ENCODE data around the gene CMTM5.

Gene CMTM5, protein sequence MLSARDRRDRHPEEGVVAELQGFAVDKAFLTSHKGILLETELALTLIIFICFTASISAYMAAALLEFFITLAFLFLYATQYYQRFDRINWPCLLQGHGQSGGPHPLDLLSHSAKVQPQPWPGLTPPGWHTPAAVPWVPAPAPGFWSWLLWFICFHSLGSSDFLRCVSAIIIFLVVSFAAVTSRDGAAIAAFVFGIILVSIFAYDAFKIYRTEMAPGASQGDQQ

DNA sequence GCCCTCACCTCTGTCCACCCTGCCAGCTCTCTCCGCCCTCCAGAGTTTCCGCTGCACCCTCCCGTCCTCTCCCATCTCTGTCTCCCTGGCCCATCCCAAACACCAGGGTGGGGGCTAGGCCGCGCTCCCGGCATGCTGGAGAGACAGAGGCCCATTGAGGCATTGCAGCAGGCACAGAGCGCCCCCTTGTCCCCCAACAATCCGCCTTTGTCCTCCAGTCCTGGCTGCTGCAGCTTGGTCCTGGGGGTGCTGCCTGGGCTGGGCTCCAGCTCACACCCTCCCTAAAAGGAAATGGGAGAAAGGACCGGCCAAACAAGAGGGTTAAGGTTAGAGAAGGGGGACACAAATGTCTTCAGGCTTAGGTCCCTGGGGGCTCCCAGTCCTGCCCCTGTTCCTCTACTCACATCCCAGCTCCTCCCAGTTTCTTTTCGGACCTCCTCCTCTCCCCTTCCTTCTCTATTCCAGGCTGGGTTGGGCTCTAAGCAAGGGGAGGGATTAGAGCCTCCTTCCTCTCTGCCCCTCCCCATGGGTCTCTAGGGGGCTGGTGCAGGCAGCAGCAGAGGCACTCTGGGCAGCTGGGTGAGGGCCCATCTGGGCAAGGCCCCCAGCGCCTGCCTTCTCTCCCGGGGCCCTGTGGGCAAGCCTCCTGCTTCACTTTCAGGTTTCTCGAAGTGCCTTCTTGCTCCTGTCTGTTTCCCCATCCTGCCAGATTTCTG is at the start of gene CMTM5:
CMTM5 (plus strand) TSS at position 565 of the 716 bp plus-strand sequence. CDS start 206 bp downstream, outside the sequence.
- no peaks in the 10 kb centered on the region for H3K9me3 Mint-ChIP-seq
- H3K27me3 Mint-ChIP-seq: no peaks in the 10 kb centered on the region
- no peaks in the 10 kb centered on the region for H3K4me1 Mint-ChIP-seq (ENCODE audit: low read depth)
- H3K36me3 Mint-ChIP-seq (ENCODE audit: low read depth): no peaks in the 10 kb centered on the region
- H3K27ac Mint-ChIP-seq: no peak within 1 kb of the TSS
- H3K4me3 Mint-ChIP-seq: no peak within 1 kb of the TSS

DNA sequence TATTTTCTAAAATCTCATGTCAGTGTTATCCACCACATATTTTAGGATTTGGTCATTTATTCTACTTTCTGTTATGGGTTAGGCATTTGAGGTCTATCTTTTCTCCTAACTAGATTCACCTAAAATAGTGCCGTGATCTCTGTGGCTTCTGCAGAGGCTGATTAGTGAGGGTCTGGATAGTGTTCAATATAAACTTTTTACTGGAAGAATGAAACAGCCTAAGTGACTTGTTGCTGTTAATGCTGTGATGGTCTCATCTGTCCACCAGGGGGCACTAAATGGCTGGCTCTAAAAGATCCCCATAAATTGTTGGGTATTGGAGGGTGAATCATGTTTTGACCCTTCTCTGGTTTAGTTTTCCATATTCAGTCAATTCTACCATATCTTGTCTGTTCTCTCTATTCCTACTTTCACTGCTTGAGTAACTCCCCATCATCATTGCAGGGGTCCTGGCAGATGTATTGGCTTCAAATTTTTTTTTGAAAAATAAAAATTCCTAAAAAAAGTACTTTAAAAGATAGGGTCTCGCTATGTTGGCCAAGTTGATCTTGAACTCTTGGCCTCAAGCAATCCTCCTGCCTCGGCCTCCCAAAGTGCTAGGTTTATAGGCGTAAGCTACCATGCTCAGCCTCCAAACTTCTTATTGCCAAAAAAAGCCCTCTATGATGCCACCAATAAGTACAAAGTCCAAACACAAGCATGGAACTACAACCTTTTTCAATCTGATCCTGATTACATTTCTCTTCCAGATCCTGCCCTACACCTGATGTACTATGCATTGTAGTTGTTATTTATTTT is 48.7 kb upstream of the CMTM5 start:
- H3K9me3 Mint-ChIP-seq: no peaks in the 10 kb centered on the region
- no peaks in the 10 kb centered on the region for H3K27me3 Mint-ChIP-seq
- H3K36me3 Mint-ChIP-seq (ENCODE audit: low read depth): peaks cover 29% of the 10 kb centered on the region
- H3K4me3 Mint-ChIP-seq: no peak overlapping the region
- H3K27ac Mint-ChIP-seq: no peak overlapping the region
- H3K4me1 Mint-ChIP-seq (ENCODE audit: low read depth): peaks cover 14% of the 10 kb centered on the region

DNA sequence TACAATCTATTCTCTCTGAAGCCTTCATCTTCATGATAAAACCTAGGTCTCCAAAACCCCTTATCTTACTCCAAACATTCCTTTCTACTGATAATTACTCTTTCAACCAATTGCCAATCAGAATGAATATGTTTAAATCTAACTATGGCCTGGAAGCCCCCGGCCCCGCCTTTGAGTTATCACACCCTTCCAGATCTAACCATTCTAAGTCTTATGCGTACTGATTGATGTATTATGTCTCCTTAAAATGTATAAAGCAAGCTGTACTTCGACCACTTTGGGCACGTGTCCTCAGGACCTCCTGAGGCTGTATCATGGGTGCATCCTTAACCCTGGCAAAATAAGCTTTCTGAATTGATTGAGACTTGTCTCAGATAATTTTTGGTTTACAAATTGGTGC is 41.2 kb upstream of the CMTM5 start:
- no peak overlapping the region for H3K27ac Mint-ChIP-seq

GRCh38 chr14:23339506-23340268 is 37.2 kb upstream of the CMTM5 start:
- H3K4me1 Mint-ChIP-seq (ENCODE audit: low read depth): no peaks in the 10 kb centered on the region
- H3K27me3 Mint-ChIP-seq: peaks cover 27% of the 10 kb centered on the region
- H3K36me3 Mint-ChIP-seq (ENCODE audit: low read depth): no peaks in the 10 kb centered on the region
- no peaks in the 10 kb centered on the region for H3K9me3 Mint-ChIP-seq
- no peak overlapping the region for H3K4me3 Mint-ChIP-seq
- no peak overlapping the region for H3K27ac Mint-ChIP-seq

More for the DNA sequence above, 41.2 kb upstream of the CMTM5 start:
- H3K27me3 Mint-ChIP-seq: peaks cover 27% of the 10 kb centered on the region
- H3K4me3 Mint-ChIP-seq: no peak overlapping the region
- no peaks in the 10 kb centered on the region for H3K9me3 Mint-ChIP-seq
- H3K4me1 Mint-ChIP-seq (ENCODE audit: low read depth): no peaks in the 10 kb centered on the region
- no peaks in the 10 kb centered on the region for H3K36me3 Mint-ChIP-seq (ENCODE audit: low read depth)

DNA sequence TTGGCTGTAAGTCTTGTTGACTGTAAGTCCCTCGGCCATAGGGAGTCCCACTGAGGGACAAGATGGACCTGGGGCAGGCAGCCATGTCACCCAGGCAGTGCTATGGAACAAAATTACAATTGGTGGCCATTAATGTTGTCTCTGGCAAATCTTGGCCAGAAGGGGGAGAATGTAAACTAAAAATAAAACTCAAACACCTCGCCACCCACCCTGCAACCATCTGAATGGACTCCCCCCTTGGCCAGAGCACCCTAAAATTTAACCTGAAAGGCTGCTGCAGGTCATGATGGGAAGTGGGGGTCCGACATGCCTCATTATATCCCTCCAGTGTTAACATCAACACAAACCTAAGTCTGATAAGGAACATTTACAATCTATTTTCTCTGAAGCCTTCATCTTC is 32.4 kb upstream of the CMTM5 start:
- H3K4me3 Mint-ChIP-seq: no peak overlapping the region
- H3K9me3 Mint-ChIP-seq: no peaks in the 10 kb centered on the region
- H3K27me3 Mint-ChIP-seq: peaks cover 8% of the 10 kb centered on the region
- H3K4me1 Mint-ChIP-seq (ENCODE audit: low read depth): no peaks in the 10 kb centered on the region
- no peak overlapping the region for H3K27ac Mint-ChIP-seq
- H3K36me3 Mint-ChIP-seq (ENCODE audit: low read depth): no peaks in the 10 kb centered on the region

GRCh38 chr14:23345987-23346692 is 30.7 kb upstream of the CMTM5 start:
- Mint-ChIP-seq H3K4me3 (no peak overlapping the region), H3K27me3 (peaks cover 10% of the 10 kb centered on the region), H3K9me3 (no peaks in the 10 kb centered on the region), H3K36me3 (ENCODE audit: low read depth) (no peaks in the 10 kb centered on the region), H3K27ac (no peak overlapping the region), H3K4me1 (ENCODE audit: low read depth) (peaks cover under 1% of the 10 kb centered on the region)

GRCh38 chr14:23346693-23347405 is 30.0 kb upstream of the CMTM5 start:
- H3K27ac Mint-ChIP-seq: no peak overlapping the region
- no peaks in the 10 kb centered on the region for H3K36me3 Mint-ChIP-seq (ENCODE audit: low read depth)
- peaks cover 4% of the 10 kb centered on the region for H3K4me1 Mint-ChIP-seq (ENCODE audit: low read depth)
- no peaks in the 10 kb centered on the region for H3K9me3 Mint-ChIP-seq
- no peak overlapping the region for H3K4me3 Mint-ChIP-seq
- H3K27me3 Mint-ChIP-seq: peaks cover 14% of the 10 kb centered on the region

DNA sequence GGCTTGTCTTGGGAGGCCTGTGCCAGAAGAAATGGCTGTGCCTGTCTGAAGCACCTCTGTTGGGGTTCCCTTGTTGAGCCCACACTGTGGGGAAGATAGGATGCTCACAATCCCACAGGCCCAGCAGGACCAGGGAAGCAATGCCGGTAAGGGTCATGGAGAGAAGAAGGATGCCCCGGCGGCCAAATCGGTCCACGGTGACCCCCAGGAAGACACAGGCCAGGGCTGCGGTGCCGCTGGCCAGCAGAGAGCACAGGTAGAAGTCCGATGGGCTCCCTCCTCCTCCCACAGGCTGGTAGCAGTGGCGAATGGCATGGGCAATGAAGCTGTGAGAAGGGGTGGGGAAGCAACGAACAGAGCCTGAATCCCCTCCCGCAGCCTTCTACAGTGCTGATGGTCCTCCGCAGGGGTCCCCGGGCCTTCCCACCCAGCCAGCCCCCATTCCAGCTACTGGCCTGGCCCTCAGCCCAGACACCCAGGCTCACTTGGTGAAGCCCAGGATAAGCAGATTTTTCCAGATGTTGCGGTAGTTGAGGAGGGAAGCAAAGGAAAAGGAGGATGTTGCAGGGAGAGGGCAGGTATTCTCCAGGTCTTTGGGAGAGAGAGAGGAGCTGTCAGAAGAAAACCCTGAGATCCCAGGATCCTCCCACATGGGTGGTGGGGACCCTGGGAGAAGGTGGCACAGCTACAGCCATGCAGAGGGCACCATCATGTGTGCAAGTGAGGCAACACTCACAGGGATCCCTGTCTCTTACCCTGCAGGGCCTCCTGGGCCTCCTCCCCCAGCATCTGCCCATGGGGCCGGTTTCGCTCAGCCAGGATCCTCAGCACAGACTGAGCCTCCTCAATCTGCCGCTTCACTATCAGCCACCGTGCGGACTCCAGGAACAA is 29.2 kb upstream of the CMTM5 start:
- H3K27me3 Mint-ChIP-seq: peaks cover 14% of the 10 kb centered on the region

GRCh38 chr14:23348297-23348655 is 28.6 kb upstream of the CMTM5 start:
- H3K9me3 Mint-ChIP-seq: no peaks in the 10 kb centered on the region
- H3K4me3 Mint-ChIP-seq: no peak overlapping the region
- no peaks in the 10 kb centered on the region for H3K36me3 Mint-ChIP-seq (ENCODE audit: low read depth)
- no peak overlapping the region for H3K27ac Mint-ChIP-seq
- peaks cover 8% of the 10 kb centered on the region for H3K4me1 Mint-ChIP-seq (ENCODE audit: low read depth)
- H3K27me3 Mint-ChIP-seq: peaks cover 19% of the 10 kb centered on the region

More for the DNA sequence above, 29.2 kb upstream of the CMTM5 start:
- peaks cover 4% of the 10 kb centered on the region for H3K4me1 Mint-ChIP-seq (ENCODE audit: low read depth)
- H3K27ac Mint-ChIP-seq: no peak overlapping the region
- H3K36me3 Mint-ChIP-seq (ENCODE audit: low read depth): no peaks in the 10 kb centered on the region
- H3K4me3 Mint-ChIP-seq: no peak overlapping the region
- no peaks in the 10 kb centered on the region for H3K9me3 Mint-ChIP-seq

- Mint-ChIP-seq H3K9me3 (no peaks in the 10 kb centered on the region), H3K4me1 (ENCODE audit: low read depth) (peaks cover 8% of the 10 kb centered on the region), H3K4me3 (no peak overlapping the region), H3K27ac (no peak overlapping the region), H3K36me3 (ENCODE audit: low read depth) (no peaks in the 10 kb centered on the region), H3K27me3 (peaks cover 29% of the 10 kb centered on the region)
Measured at GRCh38 chr14:23349156-23349845, 27.5 kb upstream of the CMTM5 start.

DNA sequence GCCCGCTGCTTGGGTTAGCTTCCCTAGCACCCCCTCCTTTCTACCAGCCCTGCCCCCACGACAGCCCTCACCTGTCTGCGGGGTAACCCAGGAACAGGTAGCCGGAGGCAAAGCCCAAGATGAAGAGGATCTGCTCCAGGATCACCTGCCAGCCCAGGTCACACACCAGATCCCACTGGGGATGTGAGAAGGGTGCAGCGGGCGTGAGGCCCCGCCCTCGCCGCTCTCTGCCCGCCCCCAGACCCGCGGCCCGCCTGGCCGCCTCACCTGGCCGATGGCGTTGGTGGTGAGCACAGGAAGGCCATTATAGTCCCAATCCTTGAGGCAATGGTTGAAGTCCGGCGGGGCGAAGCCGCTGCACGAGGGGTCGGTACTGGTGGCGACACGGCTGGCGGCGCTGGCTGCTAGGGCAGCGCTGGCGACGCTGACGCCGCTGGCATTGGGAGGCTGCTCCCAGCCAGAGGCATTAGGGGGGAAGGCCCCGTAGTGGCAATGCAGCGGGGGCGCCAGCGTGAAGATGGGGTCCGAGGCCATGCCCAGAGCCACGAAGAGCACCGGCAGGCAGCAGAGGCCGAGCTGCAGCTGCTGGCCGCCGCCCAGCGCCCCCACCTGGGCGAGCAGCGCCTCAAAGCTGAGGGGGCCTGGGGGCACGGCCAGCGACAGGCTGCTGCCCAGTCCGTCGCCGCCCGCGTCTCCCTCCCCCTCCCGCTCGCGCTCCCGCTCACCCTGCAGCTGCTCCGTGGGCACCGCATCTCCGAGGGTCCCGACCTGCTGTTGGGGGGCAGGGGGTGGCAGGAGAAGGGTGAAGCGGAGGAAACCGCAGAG is 25.0 kb upstream of the CMTM5 start:
- Mint-ChIP-seq H3K36me3 (ENCODE audit: low read depth) (no peaks in the 10 kb centered on the region), H3K27ac (no peak overlapping the region), H3K4me1 (ENCODE audit: low read depth) (peaks cover 8% of the 10 kb centered on the region), H3K9me3 (no peaks in the 10 kb centered on the region), H3K4me3 (peak overlapping the region; percentile 75), H3K27me3 (peaks cover 41% of the 10 kb centered on the region)
